HS-27A (cell line): ENCODE results near the gene FAM3C.

Experiments used
- DNase-seq: peaks from one replicate; pipeline ENCODE4 v3.0.0-alpha.2; 2012; ENCODE audit warnings: low read depth, missing footprints

FAM3C gene

GRCh38 chr7:121300685-121301420 lies 95.3 kb downstream of the FAM3C start:
- DNase-seq: no peak
